ENCODE data around the gene RIN2. TPM values are rescaled to one million over a fixed set of nuclear protein-coding genes. Genes with fewer than 3 reads are reported as not detected.

The RIN2 gene
- total and polyA plus RNA-seq, 2 experiments from 2014 or later, result 0.08 to 1.4 TPM

GRCh38 chr20:19787366-19787765 lies 29.3 kb downstream of the RIN2 start:
- Histone ChIP-seq H3F3A (replicated peaks; ENCODE audit: low read depth) (no peaks in the 10 kb centered on the region), H4K20me1 (replicated peaks; ENCODE audit: insufficient read depth) (no peaks in the 10 kb centered on the region), H3K27me3 (ENCODE audit: insufficient read depth) (no peaks in the 10 kb centered on the region), H2AFZ (no peak overlapping the region), H3K79me2 (replicated peaks; ENCODE audit: insufficient read depth) (no peaks in the 10 kb centered on the region), H3K4me2 (no peak overlapping the region), H3K4me3 (no peak overlapping the region), H3K4me1 (ENCODE audit: insufficient read depth) (0 out of 2 replicates have a peak, but pooled peaks cover 3% of the 10 kb centered on the region), H3K27ac (ENCODE audit: low read depth) (no peak overlapping the region), H3K36me3 (ENCODE audit: insufficient read depth) (no peaks in the 10 kb centered on the region), H3K9me2 (ENCODE audit: insufficient read depth) (no peaks in the 10 kb centered on the region)
- no peak for ATAC-seq
- H3K9me3 Mint-ChIP-seq, result no peaks in the 10 kb centered on the region; the same call in 2 of the 3 replicates
- DNase-seq (ENCODE audit: low spot score), result no peak
- no peak overlapping the region for H3K27ac Mint-ChIP-seq
- no peak overlapping the region for H3K4me3 Mint-ChIP-seq
- peaks cover 31% of the 10 kb centered on the region for H3K4me1 Mint-ChIP-seq
- TF ChIP-seq ZNF331 (CRISPR knock-in tag; IDR thresholded peaks at IDR 0.05; ENCODE audit: low read depth) (no peak), CREB1 (CRISPR knock-in tag; IDR thresholded peaks at IDR 0.05; ENCODE audit: low read depth) (no peak), POLR2AphosphoS5 (IDR thresholded peaks at IDR 0.05; ENCODE audit: low read depth) (no peak), ZNF462 (CRISPR knock-in tag; IDR thresholded peaks at IDR 0.05) (no peak), STAT1 (IDR thresholded peaks at IDR 0.05; ENCODE audit: unreplicated experiment) (no peak), ZNF114 (CRISPR knock-in tag; IDR thresholded peaks at IDR 0.05) (no peak), ETS1 (IDR thresholded peaks at IDR 0.05) (no peak), EZH2phosphoT487 (IDR thresholded peaks at IDR 0.05; ENCODE audit: unreplicated experiment) (no peak), JUNB (IDR thresholded peaks at IDR 0.05; ENCODE audit: unreplicated experiment) (no peak), EZH2 (IDR thresholded peaks at IDR 0.05; ENCODE audit: low read depth, unreplicated experiment) (no peak), NANOG (IDR thresholded peaks at IDR 0.05; ENCODE audit: borderline replicate concordance) (no peak)
- TF ChIP-seq, protein P1, sequence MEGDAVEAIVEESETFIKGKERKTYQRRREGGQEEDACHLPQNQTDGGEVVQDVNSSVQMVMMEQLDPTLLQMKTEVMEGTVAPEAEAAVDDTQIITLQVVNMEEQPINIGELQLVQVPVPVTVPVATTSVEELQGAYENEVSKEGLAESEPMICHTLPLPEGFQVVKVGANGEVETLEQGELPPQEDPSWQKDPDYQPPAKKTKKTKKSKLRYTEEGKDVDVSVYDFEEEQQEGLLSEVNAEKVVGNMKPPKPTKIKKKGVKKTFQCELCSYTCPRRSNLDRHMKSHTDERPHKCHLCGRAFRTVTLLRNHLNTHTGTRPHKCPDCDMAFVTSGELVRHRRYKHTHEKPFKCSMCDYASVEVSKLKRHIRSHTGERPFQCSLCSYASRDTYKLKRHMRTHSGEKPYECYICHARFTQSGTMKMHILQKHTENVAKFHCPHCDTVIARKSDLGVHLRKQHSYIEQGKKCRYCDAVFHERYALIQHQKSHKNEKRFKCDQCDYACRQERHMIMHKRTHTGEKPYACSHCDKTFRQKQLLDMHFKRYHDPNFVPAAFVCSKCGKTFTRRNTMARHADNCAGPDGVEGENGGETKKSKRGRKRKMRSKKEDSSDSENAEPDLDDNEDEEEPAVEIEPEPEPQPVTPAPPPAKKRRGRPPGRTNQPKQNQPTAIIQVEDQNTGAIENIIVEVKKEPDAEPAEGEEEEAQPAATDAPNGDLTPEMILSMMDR (conservative IDR thresholded peaks at IDR 0.05; ENCODE audit: low read depth in 2 of 2), result no peak
- TF ChIP-seq, protein P2, sequence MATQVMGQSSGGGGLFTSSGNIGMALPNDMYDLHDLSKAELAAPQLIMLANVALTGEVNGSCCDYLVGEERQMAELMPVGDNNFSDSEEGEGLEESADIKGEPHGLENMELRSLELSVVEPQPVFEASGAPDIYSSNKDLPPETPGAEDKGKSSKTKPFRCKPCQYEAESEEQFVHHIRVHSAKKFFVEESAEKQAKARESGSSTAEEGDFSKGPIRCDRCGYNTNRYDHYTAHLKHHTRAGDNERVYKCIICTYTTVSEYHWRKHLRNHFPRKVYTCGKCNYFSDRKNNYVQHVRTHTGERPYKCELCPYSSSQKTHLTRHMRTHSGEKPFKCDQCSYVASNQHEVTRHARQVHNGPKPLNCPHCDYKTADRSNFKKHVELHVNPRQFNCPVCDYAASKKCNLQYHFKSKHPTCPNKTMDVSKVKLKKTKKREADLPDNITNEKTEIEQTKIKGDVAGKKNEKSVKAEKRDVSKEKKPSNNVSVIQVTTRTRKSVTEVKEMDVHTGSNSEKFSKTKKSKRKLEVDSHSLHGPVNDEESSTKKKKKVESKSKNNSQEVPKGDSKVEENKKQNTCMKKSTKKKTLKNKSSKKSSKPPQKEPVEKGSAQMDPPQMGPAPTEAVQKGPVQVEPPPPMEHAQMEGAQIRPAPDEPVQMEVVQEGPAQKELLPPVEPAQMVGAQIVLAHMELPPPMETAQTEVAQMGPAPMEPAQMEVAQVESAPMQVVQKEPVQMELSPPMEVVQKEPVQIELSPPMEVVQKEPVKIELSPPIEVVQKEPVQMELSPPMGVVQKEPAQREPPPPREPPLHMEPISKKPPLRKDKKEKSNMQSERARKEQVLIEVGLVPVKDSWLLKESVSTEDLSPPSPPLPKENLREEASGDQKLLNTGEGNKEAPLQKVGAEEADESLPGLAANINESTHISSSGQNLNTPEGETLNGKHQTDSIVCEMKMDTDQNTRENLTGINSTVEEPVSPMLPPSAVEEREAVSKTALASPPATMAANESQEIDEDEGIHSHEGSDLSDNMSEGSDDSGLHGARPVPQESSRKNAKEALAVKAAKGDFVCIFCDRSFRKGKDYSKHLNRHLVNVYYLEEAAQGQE (IDR thresholded peaks at IDR 0.05; ENCODE audit: unreplicated experiment), result no peak
- no peaks in the 10 kb centered on the region for H3K36me3 Mint-ChIP-seq (ENCODE audit: low read depth)
- no peaks in the 10 kb centered on the region for H3K27me3 Mint-ChIP-seq (ENCODE audit: insufficient read depth, low read depth, poor library complexity)

Data from GM23338 (cell line).